Frontal cortex (tissue), 4 donors: Measurements from ENCODE around the gene SEMA5A. TPM values are rescaled to one million over a fixed set of nuclear protein-coding genes. Genes with fewer than 3 reads are reported as not detected.
A peak's percentile ranks its signal among the peaks of the same experiment; 100 is the strongest.

Source experiments
- DNase-seq, 2 donors: peaks; one replicate each; pipeline ENCODE4 v3.0.0; 2012; ENCODE audit warnings: low spot score in 2 of 2
- FAIRE-seq: peaks from 2 replicates; lab custom pipeline; 2012; peaks lifted over from hg19 to GRCh38; lab: Jason Lieb, UNC
- total RNA-seq: library from RNA; depleted of rRNA; stranded (reverse); fragments of >200 nt; gene quantifications from one replicate; pipeline ENCODE4 v1.2.3, GENCODE V29; 2014
- donor health status: control.
- donor health status: control.
- donor health status: control.

Gene SEMA5A
- total RNA-seq, 1 donor from 2014 or later = 9.0 TPM

- DNase-seq = no peak
- no peak for FAIRE-seq
These were observed 22.6 kb downstream of the SEMA5A start for GRCh38 chr5:9523090-9523823.

GRCh38 chr5:9519537-9519936 lies 26.3 kb downstream of the SEMA5A start:
- peak in 1 of 2 donors; percentile 27 for DNase-seq

GRCh38 chr5:9516591-9516990 lies 29.3 kb downstream of the SEMA5A start:
- DNase-seq = no peak
- FAIRE-seq = no peak

More at GRCh38 chr5:9519537-9519936, 26.3 kb downstream of the SEMA5A start:
- no peak for FAIRE-seq

DNA sequence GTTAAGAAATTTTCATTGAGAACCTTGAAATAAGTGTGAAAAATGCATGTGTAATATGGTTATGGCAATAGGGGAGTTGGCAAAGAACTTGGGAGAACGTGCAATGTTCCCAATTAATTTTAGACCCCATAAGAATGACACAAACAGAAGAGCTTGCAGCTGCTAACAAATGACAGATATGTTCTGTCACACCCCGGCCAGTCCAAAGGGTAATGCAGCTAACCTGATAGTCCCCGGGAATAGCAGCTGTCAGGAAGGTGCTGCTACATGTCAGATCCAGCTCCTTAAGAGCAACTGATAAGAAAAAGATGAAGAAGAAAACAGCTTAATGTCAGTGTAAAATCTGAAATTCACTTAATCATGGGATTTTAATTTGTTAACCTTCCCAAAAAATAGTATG lies 30.4 kb downstream of the SEMA5A start:
- DNase-seq (no peak), FAIRE-seq (no peak)

DNA sequence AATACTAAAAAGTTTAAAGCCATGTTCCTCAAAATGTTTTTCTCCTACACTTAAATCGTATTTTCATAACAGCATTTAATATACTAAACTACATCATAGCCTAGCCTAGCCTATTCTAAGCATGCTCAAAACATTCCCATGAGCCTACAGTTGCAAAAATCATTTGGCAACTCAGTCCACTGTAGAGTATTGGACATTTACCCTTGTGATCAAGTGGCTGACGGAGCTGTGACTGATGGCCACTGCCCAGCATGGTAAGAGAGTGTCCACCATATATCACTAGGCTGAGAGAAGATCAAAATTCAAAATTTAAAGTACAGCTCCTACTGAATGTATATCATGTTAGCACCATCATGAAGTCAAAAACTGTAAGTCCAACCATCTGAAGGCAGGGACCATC lies 30.9 kb downstream of the SEMA5A start:
- FAIRE-seq (no peak), DNase-seq (no peak)

DNA sequence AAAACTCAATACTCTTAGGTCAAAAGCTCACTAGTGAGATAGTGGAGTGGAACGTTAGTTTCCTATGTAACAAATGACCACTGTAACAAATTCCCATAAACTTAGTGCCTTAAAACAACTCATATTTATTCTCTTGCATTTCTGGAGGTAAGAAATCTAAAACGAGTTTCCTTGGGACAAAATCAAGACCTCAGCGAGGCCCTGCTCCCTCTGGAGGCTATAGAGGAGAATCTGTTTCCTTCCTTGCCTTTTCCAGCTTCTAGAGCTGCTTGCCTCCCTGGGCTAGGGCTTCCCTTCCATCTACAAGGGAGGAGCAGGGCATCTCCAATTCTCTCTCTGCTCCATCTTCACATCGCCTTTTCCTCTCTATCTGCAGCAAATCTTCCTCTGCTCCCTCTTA lies 32.0 kb downstream of the SEMA5A start:
- no peak for DNase-seq

GRCh38 chr5:9512457-9512856 lies 33.4 kb downstream of the SEMA5A start:
- DNase-seq (no peak), FAIRE-seq (no peak)

More for the DNA sequence above, 32.0 kb downstream of the SEMA5A start:
- FAIRE-seq = no peak

DNA sequence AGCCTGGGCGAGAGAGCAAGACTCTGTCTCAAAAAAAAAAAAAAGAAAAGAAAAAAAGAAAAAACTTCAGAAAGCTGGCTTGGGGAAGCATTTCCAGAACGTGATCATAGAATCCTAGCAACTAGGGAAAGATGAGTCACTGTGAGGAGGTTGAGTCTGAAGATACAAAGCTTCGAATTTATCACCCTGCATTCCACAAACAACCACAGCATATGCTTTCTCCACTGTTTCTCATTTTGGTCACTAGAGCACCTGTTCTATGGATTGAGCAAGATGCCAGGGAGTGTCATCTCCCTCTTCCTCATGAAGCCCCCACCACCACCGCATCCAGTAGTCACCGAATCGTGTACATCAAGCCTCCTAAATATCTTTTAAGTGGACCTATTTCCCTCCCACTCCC lies 37.9 kb downstream of the SEMA5A start:
- FAIRE-seq = no peak

GRCh38 chr5:9505225-9505624 lies 40.6 kb downstream of the SEMA5A start:
- DNase-seq = no peak
- no peak for FAIRE-seq

More for the DNA sequence above, 37.9 kb downstream of the SEMA5A start:
- peak in 1 of 2 donors; percentile 20 for DNase-seq

DNA sequence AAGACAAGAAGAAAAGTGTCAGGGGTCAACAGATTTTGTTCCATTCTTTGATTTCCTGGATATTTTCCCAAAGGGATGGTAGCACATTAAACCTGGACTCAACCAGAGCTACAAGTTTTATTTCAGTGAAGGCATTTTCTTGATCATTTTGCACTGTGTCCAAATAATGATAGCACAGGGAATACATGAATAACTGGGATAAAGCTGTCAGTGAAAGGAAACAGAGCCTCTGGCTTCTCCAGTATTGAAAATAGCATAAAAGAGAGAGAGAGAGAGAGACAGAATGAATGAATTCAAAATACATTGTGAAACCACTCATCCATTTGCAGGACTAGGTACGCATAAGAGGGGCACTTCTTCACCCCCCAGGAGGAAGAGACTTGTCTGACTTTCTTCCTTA lies 43.0 kb downstream of the SEMA5A start:
- FAIRE-seq (no peak), DNase-seq (no peak)

DNA sequence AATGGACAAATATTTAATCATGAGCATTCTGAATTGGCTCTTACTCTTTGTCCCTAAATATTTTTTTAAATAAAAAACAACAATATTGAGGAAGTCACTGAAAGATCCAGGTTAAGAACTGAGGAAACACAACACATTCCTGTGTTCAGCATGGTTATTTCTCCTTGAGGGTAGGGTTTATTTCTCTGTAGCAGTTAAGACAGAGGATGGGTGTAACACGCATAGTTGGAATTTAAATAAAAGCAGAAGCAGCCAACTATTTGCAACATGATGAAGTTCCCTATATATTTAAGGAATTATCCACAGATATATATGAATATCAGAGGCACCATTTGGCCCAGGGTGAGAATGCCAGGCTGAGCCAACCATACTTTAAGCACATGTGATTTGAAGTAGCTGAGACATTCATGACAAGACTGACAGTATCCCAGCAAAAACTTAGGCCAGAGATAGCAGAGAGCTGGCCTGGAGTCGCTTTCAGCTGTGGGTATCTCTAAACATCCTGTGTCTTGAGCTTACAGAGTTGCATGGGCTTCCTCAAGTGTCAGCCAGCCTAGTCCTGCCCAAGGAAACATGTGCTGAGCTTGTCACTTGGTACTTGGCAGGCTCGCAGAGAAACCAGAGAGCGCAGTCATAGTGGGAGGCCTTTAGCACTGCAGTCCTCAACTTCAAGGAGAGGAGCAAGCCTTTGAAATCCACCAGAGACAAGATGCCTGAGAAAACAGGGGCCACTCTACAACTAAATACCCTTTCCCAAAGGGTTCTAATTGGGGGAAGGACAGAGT lies 43.6 kb downstream of the SEMA5A start:
- FAIRE-seq = no peak

GRCh38 chr5:9500625-9501024 lies 45.2 kb downstream of the SEMA5A start:
- no peak for FAIRE-seq

More for the DNA sequence above, 43.6 kb downstream of the SEMA5A start:
- DNase-seq = no peak

DNA sequence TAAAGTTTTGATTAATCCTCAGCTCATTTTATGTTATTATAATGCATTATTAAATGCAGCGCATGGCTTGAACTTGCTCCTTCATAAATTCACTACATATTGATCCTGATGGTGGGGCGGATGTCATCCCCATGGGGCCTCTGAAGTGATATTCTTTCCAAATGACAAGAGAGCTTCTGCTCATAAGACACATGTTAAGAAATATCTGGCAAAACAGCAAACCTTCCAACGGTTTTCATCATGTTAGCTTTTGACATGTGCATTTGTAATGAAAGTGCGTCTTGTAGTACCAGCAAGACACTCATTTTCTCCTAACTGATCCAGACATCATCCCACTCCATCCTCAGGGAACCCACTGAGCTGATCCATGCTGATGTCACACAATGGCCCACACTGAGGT lies 45.7 kb downstream of the SEMA5A start:
- DNase-seq = no peak
- FAIRE-seq = no peak

More at GRCh38 chr5:9500625-9501024, 45.2 kb downstream of the SEMA5A start:
- no peak for DNase-seq

DNA sequence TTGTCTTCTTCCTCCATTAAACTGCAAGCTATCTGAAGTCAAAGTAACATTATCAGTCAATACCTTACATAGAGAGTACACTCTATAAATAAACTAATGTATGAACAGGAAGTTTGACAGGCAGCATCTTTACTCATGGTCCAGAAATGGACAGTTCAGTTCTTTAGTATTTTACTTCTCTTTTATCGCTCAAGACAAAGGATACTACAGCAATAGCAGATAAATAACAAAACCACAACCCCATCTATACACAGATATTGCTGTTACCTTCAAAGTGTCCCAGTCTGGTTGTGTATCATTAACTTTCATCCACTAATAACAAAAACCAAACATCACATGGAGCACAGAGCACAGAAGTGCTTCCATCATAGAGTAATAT lies 46.4 kb downstream of the SEMA5A start:
- DNase-seq (no peak), FAIRE-seq (no peak)

DNA sequence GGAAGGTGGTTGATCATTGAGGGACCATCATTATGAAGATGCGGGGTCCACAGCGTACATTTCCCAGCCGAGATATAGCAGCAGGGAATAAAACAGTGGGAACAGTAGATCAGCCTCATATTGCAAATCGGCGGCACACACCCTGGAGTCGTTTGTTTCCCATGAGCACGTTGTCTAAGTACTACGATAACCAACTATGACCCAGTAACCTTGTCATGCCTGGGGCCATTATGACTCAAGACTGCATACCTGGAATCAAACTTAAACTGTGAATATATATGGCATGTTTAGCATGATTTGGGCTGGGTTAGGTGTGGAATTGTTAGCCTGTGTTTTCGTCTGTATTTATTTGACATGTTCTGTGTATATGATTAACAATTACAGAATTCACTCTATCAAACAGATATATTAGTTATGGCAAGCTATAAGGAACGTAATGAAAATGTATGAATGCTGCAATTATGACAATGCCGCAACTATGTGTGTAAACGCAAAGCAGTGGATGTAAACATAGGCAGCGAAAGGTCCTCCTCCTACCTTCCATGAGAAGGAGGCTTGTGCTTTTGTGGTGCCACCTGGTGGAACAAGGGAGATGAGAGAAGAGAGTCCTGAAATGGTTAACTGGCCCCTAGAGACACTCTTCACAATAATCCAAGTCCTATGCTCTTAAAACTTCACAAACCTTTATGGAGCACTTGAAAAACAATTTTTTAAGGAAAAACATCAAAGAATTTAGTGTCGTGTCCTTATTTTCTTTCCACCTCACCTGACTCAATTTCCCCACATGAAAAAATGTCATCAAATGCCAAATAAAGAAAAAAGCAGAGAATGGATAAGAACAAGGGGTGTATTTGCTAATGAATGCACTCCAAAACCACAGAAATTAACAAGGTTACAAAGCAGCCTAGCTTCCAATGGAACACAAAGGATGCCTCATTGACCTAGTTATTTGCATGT lies 47.1 kb downstream of the SEMA5A start:
- FAIRE-seq (no peak), DNase-seq (no peak)

DNA sequence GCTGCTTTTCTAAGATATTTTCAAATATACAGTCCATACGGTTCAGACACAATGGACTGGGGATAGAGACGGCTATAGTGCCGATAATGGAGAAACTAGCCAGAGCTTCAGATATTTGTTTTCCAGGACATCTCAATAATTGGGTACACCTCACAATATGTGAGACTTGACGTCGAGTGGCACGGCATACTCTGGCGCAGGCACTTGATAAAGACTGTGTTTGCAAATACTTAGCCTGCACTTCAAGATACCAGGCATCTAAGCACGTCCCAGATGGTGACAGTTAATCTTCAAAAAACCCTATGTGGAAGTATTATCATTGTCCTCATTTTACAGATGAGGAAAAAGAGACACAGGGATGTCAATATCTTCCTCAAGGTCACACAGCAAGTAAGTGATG lies 48.5 kb downstream of the SEMA5A start:
- FAIRE-seq (no peak), DNase-seq (no peak)

GRCh38 chr5:9496801-9497200 lies 49.1 kb downstream of the SEMA5A start:
- DNase-seq (no peak), FAIRE-seq (no peak)

- FAIRE-seq (no peak), DNase-seq (no peak)
These were observed 50.8 kb downstream of the SEMA5A start for GRCh38 chr5:9495121-9495520.

DNA sequence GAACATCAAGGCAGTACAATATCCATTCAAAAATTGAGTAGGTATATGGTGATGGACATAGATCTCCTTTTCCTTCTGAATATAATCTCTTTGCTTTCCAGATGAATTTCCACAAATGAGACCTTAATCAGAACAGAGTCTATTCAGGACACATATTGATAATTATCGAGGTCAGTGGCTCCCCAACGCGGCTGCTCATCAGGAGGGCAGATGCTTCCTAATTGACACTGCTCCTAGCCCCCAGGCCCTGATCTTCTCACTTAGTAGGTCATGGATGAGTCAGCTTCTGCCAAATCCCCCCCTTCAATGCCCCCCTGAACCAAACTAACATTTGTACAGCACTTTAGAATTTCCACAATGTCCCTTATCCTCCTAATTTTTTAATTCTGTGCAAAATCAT lies 51.6 kb downstream of the SEMA5A start:
- no peak for DNase-seq
- no peak for FAIRE-seq

GRCh38 chr5:9490494-9491097 lies 55.3 kb downstream of the SEMA5A start:
- DNase-seq (no peak), FAIRE-seq (no peak)
